Measurements from ENCODE around the gene HS1BP3.

Gene HS1BP3

DNA sequence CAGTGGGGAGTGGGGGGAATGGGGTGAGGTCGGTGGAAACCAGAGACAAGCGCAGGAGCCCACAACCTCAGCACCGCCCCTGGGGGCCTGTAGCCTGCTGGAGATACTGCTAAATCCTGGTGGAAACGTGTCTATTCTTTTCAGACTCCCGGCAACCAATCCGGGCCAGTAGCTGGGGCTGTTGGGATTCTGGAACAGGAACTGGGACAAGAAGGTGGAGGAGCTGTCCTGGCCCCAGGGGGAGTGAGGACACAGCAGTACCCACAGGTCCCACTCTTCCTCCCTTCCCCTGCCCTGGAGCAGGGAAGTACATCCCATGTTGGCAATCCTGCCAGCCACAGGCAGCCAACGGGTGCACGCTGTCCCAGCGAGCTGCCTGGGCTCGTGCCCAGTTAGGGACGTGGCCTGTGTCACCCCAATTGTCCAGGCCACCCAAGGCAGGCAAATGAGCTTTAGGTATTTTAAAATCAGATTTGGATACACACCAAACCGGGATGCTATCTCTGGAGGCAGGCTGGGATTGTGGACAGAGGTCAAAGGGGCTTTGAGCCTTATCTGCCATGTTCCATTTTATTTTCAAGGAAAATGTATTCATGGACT, 51.8 kb downstream of the HS1BP3 start:
- no peak for DNase-seq (ENCODE audit: low read depth)

DNA sequence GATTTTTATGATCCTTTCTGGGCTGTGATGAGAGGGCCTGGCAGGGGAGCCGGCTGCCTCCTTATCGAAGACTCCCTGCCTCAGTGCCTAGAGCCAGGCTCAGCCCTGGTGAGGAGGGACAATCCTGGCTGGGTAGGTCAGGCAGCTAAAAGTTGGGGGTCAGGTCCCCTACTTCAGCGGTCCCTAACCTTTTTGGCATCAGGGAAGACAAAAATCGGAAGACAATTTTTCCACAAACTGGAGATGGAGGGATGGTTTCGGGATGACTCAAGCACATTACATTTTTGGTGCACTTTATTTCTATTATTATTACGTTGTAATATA, 53.1 kb downstream of the HS1BP3 start:
- no peak for DNase-seq (ENCODE audit: low read depth)

DNA sequence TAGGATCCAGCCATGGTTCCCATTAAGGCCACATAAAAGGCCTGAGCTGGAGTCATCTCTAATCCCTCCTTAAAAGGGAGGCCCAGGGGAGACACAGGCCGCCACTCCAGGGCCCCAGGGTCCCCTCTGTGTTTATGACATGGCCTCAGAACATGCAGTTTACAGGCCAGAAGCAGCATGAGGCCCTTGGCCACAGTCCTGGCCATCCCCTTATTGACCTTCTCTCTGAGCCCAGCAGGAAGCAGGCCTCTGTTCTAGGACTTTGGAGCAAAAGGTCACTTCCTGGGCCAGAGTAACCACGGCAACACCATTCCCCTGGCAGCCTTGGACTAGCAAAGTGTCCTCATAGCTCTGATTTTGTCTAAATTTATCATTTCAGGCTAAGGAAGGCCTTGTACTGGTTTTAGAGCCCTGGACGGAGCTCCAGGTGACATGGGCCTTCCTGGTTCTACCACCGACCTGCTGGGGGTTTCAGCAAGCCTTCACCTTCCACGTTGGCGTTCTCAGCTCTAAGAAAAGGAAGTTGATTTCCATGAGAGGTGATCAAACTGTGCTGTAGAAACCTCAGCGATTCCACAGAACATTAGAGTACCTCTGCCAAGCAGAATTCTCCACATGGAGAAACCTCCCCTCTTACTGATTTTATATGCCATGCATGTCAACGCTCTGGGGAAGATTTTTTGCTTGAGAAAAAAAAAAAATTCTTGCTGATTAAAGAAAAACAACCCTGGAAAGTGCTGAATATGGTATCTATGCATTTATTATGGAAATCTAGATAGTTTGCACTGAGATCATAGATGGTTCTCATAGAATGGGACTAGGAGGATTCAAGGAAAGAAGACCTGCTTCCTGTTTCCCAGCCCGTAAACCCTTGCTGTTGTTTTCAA, 53.7 kb downstream of the HS1BP3 start:
- no peak for DNase-seq (ENCODE audit: low read depth)

DNA sequence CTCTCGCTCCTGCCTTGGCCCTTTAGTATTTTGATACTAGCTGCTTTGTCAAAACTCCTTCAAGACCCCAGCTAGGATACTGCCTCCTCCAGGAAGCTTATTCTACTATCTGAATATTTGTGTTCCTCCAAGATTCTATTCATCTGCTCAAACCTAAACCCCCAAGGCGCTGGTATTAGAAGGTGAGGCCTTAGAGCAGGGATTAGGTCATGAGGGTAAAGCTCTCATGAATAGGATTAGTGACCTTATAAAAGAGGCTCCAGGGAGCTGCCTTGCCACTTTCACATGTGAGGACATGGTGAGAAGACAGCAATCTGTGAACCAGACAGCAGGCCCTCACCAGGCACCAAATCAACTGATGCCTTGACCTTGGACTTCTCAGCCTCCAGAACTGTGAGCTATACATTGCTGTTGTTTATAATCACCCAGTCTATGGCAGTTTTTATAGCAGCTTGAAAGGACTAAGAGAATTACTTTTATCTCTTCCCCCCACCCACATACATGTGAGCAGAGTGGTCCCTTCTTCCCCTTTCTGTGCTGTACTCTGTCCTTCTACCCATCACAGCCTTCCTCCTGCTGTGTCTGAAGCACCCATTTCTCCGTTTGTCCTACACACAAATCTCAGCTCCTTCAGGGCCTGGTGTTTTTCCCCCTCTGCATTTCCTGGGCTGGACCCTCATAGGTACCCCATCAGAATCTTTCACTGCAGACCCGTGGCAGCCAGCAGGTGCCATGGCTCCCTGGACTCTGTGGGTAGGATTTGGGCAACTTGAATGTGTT, 54.5 kb downstream of the HS1BP3 start:
- no peak for DNase-seq (ENCODE audit: low read depth)

DNA sequence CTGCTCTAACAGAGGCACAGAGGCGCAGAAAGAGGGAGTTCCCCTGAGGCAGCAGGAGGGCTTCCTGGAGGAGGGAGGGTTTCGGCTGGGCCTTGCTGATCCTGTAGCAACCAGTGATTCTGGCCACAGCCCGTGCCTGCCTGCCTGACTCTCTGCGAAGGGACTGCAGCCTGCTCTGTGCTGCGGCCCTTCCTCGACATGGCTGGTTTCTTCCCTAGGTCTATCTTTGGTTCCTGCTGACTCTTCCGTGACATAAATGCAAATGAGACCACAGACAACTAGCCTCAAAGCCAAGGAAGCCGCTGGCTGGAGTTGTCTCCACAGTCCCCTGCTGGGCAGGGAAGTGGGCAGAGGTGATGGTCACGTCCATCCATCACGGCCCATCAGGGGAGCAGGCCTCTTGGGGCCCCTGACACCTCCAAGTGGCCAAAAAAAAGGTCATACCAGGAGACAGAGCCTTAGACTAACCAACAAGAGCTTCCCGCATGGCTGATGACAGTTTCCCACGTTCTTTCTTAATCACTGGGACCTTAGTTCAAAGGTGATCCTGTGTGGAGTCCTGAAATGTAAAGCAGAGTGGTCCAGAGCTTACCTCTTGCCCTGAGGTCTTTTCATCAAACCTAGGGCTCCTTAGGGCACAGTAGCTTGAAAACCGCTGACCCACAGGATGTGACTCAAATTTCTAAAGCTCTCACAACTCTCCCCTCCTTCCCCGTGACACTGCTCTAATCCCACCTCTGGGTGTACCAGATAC, 55.3 kb downstream of the HS1BP3 start:
- DNase-seq (ENCODE audit: low read depth), result no peak

DNA sequence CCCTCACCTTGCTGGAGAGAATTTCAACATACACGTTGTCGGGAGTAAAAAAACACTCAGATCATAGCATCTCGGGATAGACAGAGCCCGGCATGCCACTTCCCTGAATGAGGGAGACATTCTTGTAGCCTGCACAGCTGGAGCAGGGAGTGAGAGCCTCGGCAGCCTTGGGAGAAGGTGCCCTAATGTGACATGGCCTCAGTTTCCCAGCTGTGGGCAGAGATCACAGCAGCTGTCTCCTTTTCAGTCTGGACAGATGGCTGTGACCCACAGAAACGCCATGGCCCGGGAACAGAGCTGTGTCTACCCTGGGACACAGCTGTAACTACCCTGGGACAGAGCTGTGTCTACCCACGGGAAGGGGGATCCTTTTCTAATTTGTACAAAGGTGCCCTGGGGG, 55.9 kb downstream of the HS1BP3 start:
- no peak for DNase-seq (ENCODE audit: low read depth)

DNA sequence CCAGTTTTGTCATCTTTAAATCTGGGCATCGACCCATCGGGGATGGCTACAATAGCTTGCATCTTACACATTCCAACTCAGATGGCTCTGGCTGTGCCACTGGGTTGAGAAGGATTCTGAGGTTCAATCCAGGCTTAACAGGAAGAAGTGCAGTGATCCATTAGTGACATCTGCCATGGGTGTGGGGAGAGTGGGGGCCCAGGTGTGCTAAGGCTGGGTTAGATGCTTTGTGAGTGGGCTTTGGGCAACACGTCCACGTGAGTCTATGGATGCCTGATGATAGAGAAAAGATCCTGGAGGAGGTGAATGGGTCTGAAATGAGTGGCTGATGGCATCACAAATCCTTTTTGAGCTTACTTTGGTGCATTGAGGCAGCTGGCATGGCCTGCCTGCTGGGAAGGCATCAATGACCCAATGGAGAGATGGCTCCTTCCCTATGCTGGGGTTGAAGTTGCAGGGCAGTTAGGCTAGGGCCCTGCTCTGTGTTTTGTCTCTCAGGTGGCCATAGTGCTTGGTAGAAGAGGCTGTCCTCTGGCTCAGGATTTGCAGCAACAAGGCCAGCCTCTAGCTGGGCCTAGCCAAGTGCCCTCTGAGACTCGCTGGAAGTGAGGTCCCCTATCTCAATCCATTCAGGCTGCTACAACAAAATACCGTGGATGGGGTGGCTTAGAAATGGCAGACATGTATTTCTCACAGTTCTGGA, 56.7 kb downstream of the HS1BP3 start:
- DNase-seq (ENCODE audit: low read depth), result no peak

DNA sequence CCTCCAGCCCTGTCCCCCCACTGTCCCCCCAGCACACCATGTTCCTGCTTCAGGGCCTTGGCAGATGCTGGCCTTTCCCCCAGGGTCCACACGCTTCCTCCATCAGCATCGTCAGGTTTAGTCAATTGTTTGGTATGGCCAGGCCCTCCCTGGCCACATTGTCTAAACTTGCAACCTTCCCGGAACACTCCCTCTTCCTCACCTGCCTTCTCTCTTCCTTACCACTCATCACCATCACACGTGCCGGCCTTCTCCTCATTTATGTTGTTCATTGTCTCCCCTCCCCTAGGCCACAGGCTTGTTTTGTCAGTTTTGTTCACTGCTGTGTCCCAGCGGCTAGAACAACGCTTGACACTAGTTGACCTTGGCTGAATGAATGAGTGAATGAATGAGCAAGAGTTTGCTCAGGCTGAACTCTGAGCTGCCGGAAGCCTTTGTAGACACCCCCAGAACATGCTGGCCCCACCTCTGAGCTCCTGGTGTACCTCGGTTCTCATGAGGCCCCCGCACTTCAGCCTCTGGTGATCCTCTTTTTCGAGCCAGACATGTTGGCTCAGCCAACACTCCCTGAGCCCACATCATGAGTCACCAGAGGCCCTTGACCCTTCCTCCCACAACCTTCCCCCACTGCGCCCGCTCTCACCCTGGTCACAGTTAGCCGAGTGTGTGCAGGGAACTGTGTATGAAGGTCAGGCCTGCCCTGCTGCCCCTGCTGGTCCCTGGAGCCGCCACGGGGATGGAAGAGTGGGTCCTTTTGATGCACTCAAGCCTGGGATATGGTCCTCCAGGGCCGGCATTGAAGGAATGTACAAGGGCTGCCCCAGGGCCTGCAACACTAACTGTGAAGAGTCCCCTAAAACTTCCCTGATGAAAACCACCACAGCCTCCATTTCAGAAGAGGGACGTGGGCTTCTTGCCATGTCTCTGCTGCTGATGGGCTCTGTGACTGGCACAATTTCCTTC, 57.5 kb downstream of the HS1BP3 start:
- peak; percentile 63 for DNase-seq (ENCODE audit: low read depth)

DNA sequence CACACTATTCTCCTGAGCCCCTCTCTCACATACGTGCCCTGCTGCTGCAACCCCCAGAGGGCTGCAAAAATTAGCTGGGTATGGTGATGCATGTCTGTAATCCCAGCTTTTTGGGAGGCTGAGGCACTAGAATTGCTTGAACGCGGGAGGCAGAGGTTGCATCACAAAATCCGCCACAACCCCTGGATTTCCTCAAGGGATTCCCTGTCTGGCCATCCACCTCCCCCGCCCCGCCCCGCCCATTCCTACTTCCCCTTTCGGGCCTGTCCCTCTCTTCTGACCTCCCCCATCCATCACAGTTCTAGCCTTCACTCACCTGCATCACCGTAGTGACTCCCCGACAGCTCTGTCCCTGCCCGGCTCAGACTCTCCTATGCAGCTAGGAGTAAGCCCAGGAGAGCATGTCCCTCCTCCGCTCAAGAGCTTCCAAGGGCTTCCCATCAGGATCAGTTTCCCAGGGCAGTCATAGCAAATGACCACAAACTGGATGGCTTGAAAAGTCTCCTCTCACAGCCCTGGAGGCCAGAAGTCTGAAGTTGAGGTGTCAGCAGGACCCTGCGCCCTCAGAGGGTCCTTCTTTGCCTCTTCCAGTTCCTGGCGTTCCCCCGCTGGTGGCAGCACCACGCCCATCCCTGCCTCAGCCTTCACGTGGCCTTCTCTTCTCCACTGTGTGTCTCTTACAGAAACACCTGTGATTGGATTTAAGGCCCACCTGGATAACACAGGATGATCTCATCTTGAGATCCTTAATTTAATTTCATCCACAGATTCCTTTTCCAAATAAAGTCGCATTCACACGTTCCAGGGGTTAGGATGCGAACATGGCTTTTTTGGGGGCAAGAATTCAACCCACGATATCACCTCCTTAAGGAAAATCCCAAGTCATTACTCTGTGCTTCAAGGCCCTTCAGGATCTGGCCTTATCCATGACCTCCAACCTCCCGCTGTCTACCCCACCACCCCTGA, 58.5 kb downstream of the HS1BP3 start:
- DNase-seq (ENCODE audit: low read depth), result no peak

DNA sequence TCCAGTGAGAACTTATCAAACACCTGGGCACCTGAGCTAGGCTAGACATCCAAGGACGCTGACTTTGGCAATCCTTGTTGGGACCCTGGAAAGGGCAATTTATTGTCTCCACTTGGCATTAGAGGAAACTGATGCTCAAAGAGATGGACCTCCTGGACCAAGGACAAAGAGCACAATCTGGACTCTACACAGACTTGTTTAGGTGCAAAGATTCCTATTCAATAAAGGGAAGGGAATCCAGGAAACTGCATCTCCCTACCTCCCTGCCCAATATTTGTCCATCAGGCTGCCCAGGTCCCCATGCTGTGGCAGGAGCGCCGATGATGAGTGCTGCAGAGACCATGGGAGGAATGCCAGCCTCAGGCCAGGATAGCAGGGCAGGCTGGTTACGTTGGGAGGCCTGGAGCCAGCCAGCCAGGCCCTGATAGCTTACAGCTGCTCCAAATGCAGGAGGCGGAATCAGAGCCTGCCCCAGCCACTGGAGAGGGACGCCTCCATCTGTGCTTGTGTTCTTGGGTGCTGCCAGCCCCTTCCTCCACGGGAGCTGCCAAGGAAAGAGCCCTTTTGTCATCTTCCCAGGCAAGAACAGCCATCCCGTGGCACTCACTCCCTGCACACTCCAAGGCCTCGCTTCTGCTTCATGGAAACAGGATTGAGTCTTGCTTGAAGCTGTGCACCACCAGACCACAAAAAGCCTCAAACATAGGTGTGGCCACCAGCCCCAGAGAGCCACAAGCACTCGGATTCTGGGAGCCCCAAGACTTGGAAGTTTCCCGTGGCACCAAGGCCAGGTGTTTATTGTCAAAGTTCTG, 60.0 kb downstream of the HS1BP3 start:
- no peak for DNase-seq (ENCODE audit: low read depth)

DNA sequence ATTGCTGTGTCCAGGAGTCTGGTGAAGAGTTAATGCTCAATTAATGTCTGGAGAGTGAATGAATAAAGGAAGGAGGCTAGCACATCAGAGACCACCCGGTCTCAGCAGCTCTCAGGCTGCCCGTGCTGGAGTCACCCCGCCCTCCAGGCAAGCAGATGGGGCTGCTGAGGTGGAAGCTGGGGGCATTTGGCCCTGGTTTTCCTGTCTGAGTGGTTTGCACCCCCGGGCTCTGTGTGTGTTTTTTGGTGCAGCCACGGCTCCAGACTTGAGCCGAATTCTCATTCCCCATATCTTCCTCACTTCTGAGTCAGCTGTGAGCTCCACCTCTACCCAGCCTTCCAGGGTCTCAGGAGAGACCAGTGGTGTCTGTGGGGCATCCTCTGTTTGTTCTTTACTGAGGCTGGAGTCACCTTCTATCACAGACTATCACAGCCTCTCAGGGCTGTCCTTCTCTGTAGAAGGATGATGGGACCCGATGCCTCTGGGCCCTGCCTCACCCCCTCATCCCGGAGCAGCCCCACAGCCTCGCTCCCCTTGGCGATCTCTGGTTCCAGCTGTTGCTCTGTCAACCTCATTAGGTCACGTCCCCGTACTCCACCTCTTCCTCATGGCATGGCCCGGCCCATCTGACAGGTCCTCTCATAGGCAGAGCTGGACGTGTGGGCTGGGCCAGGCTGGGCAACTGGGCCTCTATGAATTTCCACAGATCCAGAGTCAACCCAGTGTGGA, 60.8 kb downstream of the HS1BP3 start:
- no peak for DNase-seq (ENCODE audit: low read depth)

DNA sequence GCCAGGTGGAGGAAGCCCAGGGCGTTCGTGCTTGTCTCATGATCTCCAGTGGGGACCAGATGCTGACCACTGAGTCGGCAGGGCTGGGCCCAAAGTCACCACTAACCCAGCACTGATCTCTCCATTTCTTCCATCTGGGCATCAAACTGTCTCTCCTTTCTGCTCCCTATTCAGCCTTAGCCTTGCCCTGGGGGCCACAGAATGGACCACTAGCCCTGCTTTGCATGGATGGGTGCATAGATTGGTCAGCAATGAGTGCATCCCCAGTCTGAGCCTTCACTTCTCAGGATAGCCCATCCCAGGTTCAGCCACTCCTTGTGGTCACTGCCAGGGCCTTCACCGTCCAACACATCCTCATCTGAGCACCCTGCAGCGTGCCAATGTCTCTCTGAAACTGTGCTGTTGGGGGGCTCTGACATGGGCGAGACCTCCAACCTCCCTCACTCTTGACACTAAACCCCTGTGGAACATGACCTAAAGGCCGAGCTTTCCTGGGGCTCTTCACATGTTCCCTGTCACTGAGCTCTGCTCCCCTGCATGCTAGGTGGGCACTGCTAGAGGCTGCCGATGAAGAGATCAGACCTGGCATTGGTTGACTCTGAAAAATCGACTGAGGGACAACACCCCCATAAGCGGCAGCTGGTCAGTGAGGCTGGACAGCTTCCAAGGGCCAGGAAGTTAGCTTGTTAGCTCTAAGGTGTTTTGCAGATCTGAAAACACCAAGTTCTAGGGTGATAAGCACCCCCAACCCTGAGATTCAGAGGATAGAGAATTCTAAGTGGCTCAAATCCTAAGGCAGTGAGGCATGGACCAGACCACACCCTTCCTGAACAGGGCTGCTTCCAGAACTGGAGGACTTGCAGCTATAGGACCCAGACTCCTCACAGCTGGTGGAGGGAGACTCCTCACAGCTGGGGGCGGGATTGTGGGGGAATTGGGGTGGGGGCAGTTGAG, 61.7 kb downstream of the HS1BP3 start:
- no peak for DNase-seq (ENCODE audit: low read depth)

DNA sequence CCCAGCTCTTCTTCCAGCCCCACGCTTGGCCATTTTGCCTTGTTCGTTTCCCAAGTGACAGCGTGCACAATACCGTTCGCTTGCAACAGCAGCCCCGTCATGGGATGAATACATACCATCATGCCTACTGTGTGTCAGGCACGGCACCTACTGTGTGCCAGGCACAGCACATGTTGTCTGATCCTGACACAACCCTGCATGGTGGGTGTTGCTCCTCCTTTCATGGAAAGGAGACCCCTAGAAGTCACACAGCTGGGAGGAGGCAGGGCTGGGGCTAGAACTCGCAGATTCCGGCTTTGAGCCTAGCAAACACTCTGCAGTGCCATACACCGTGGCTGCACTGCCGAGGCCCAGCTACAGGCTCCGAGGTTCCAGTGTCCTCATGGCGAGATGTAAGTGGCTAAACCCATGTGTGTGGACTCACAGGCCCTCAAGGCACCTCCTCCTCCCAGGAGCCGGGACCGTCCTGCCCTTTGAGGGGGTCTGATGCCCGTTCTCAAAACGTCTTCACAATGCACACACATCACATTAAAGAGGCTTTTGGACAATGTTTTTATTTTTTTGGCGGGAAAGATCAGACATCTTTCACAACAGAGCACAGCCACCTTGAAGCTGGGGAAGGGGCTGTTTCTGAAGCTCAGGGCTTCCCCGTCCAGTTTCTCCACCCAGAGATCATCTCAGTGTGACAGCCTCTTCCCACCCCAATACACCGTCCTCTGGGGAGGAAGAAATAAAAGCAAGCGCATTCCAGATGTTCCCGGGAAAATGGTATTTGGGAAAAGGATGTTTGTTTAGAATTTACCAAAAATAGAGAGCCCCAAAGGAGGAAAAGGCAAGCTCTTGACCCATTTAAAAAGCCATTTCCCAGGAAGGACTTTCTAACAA, 64.9 kb downstream of the HS1BP3 start:
- no peak for DNase-seq (ENCODE audit: low read depth)

DNA sequence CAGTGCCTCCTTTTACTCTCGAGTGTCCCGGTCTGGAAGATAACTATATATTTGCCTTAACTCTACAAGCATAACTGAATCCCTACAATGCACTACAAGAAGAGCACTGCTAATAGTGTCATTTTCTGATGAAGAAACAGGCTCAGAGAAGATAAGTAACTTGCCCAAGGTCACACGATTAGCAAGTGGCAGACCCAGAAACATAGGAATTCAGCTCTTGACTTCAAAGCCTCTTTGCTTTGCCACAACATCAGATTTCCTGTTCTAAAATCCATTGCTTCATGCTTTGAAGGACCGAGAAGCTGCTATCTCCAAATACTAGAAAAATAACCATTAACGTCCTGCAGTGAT, 65.6 kb downstream of the HS1BP3 start:
- DNase-seq (ENCODE audit: low read depth), result no peak
